CD14-positive monocyte (primary cell): ENCODE measurements around the gene GBA3. TPM values are rescaled to one million over a fixed set of nuclear protein-coding genes. Genes with fewer than 3 reads are reported as not detected.

Source experiments
- DNase-seq, 3 donors: peaks; one replicate each; pipeline ENCODE4 v3.0.0-alpha.2; 2011 to 2022
- H2AFZ ChIP-seq: 2 replicates; pipeline ENCODE4 v1.6.0; 2012; ENCODE audit warnings: mild to moderate bottlenecking, low read depth, low read length, inconsistent platforms; ENCODE audit not compliant: insufficient read depth, poor library complexity, severe bottlenecking
- H3K27ac ChIP-seq, 2 donors: 1 replicate in 1 of 2; 2 replicates in 1 of 2; pipeline ENCODE4 v1.5.1; 2012 to 2013; ENCODE audit warnings: low read length in 2 of 2, control low read depth in 1 of 2, inconsistent platforms in 1 of 2, low read depth in 1 of 2, mild to moderate bottlenecking in 1 of 2
- H3K27me3 ChIP-seq, 2 donors: one replicate each; pipeline versions ENCODE4 v1.6.0 to v1.6.1; 2011 to 2013; ENCODE audit warnings: low read length in 2 of 2; ENCODE audit not compliant: control insufficient read depth in 2 of 2, insufficient read depth in 2 of 2
- H3K36me3 ChIP-seq, 2 donors: replicated peaks in 1 of 2; 1 replicate in 1 of 2; 2 replicates in 1 of 2; pipeline versions ENCODE4 v1.5.1 to v1.6.1; 2012 to 2013; ENCODE audit warnings: low read length in 2 of 2, control low read depth in 1 of 2, inconsistent platforms in 1 of 2, mild to moderate bottlenecking in 1 of 2; ENCODE audit not compliant: insufficient read depth in 2 of 2, control insufficient read depth in 1 of 2
- H3K4me1 ChIP-seq, 2 donors: 1 replicate in 1 of 2; 2 replicates in 1 of 2; pipeline versions ENCODE4 v1.5.1 to v1.6.1; 2012 to 2013; ENCODE audit warnings: low read length in 2 of 2, control low read depth in 1 of 2, inconsistent platforms in 1 of 2, mild to moderate bottlenecking in 1 of 2, moderate library complexity in 1 of 2; ENCODE audit not compliant: insufficient read depth in 2 of 2, control insufficient read depth in 1 of 2
- H3K4me2 ChIP-seq: replicated peaks from 2 replicates; pipeline ENCODE3; 2012; ENCODE audit warnings: low read length, moderate library complexity, mild to moderate bottlenecking; ENCODE audit not compliant: poor library complexity, severe bottlenecking; ENCODE audit errors: extremely low read depth
- H3K4me3 ChIP-seq, 3 experiments: fragments of 200-600 bp in 1 of 3; sonication (generic) in 1 of 3; replicated peaks in 1 of 3; 1 replicate in 2 of 3; 2 replicates in 1 of 3; pipeline ENCODE4 v1.5.1; 2011 to 2013; ENCODE audit warnings: low read length in 3 of 3, mild to moderate bottlenecking in 3 of 3, control low read depth in 2 of 3, low read depth in 2 of 3, inconsistent platforms in 1 of 3, moderate library complexity in 1 of 3
- H3K79me2 ChIP-seq: 2 replicates; pipeline ENCODE4 v1.6.0; 2012; ENCODE audit warnings: mild to moderate bottlenecking, control low read depth, inconsistent platforms, low read length, moderate library complexity; ENCODE audit not compliant: insufficient read depth
- H3K9ac ChIP-seq: 2 replicates; pipeline ENCODE4 v1.6.0; 2017; ENCODE audit warnings: low read length, mild to moderate bottlenecking; ENCODE audit not compliant: insufficient read depth, poor library complexity, severe bottlenecking
- H3K9me3 ChIP-seq, 2 donors: replicated peaks in 1 of 2; 1 replicate in 1 of 2; 2 replicates in 1 of 2; pipeline versions ENCODE4 v1.5.1 to v1.6.1; 2012 to 2013; ENCODE audit warnings: low read length in 2 of 2, control low read depth in 1 of 2; ENCODE audit not compliant: control insufficient read depth in 1 of 2, insufficient read depth in 1 of 2
- H4K20me1 ChIP-seq: 2 replicates; pipeline ENCODE4 v1.6.0; 2012; ENCODE audit warnings: mild to moderate bottlenecking, low read length, control low read depth, moderate library complexity; ENCODE audit not compliant: insufficient read depth
- H3K27ac Mint-ChIP-seq, 7 donors: one replicate each; pipeline ENCODE4 v1.8.0; 2020; ENCODE audit warnings: mild to moderate bottlenecking in 7 of 7, mixed read lengths in 7 of 7, moderate library complexity in 6 of 7, inconsistent platforms in 2 of 7
- H3K27me3 Mint-ChIP-seq, 3 donors: one replicate each; pipeline ENCODE4 v1.8.0; 2021 to 2022; ENCODE audit warnings: low read depth in 3 of 3, mild to moderate bottlenecking in 3 of 3, mixed read lengths in 3 of 3, moderate library complexity in 3 of 3, inconsistent platforms in 1 of 3
- H3K36me3 Mint-ChIP-seq, 2 donors: one replicate each; pipeline ENCODE4 v1.8.0; 2020; ENCODE audit warnings: mixed read lengths in 2 of 2, inconsistent platforms in 1 of 2, mild to moderate bottlenecking in 1 of 2
- H3K4me1 Mint-ChIP-seq: one replicate; pipeline ENCODE4 v1.8.0; 2020; ENCODE audit warnings: mild to moderate bottlenecking, mixed read lengths
- H3K4me3 Mint-ChIP-seq, 2 donors: one replicate each; pipeline ENCODE4 v1.8.0; 2020; ENCODE audit warnings: mild to moderate bottlenecking in 2 of 2, mixed read lengths in 2 of 2, moderate library complexity in 1 of 2
- H3K9me3 Mint-ChIP-seq, 7 donors: one replicate each; pipeline ENCODE4 v1.8.0; 2020 to 2022; ENCODE audit warnings: mixed read lengths in 7 of 7, mild to moderate bottlenecking in 6 of 7, moderate library complexity in 6 of 7, inconsistent platforms in 2 of 7
- CTCF ChIP-seq: fragments of 200-600 bp; IDR thresholded peaks from one replicate; pipeline ENCODE4 v1.8.0; 2022; ENCODE audit warnings: antibody characterized with exemption, mild to moderate bottlenecking
- WGBS: methylation state at CpG from one replicate; pipeline ENCODE4 v1.1.5; 2013; ENCODE audit warnings: missing lambda C conversion rate; ENCODE audit not compliant: insufficient coverage; 5-methylcytosine and 5-hydroxymethylcytosine counted together
- intact Hi-C, 2 donors: fragments of 100-400 bp; cut with micrococcal nuclease; formaldehyde crosslinking; loops; one replicate each; pipeline versions ENCODE4 v1.15.0 to v1.15.1; 2023
- polyA plus RNA-seq, 3 donors: library from polyadenylated mRNA; depleted of rRNA in 1 of 3; unstranded in 2 of 3; stranded (reverse) in 1 of 3; fragments of 300-500 nt in 2 of 3; fragments of >200 nt in 1 of 3; fragmentation: Illumina TruSeq in 2 of 3; gene quantifications; 1 replicate in 2 of 3; 2 replicates in 1 of 3; pipeline ENCODE4 v1.2.3, GENCODE V29; 2012 to 2021

GBA3 gene
- polyA plus RNA-seq, 3 donors = not detected

GRCh38 chr4:22739968-22740367 lies 47.2 kb downstream of the GBA3 start:
- Histone ChIP-seq H3K4me2 (no peak overlapping the region), H3K4me1 (no peaks in the 10 kb centered on the region), H3K36me3 (no peaks in the 10 kb centered on the region), H3K4me3 (no peak overlapping the region), H3K79me2 (no peaks in the 10 kb centered on the region), H2AFZ (no peak overlapping the region), H3K27me3 (no peaks in the 10 kb centered on the region), H4K20me1 (no peaks in the 10 kb centered on the region), H3K27ac (no peak overlapping the region), H3K9ac (no peak overlapping the region), H3K9me3 (no peaks in the 10 kb centered on the region)
- no peaks in the 10 kb centered on the region for H3K4me1 Mint-ChIP-seq
- no peak overlapping the region for H3K4me3 Mint-ChIP-seq
- no peak for DNase-seq
- H3K27me3 Mint-ChIP-seq = peaks cover 0 to 3% (median 0%) of the 10 kb centered on the region in 3 donors
- peaks cover 0 to 4% (median 3%) of the 10 kb centered on the region in 7 donors for H3K9me3 Mint-ChIP-seq
- TF ChIP-seq CTCF = no peak
- 95% methylated on average over 3 of the region's 3 CpGs for WGBS
- intact Hi-C loops = no loop called here
- no peak overlapping the region for H3K27ac Mint-ChIP-seq
- no peaks in the 10 kb centered on the region for H3K36me3 Mint-ChIP-seq

GRCh38 chr4:22741744-22742143 lies 49.0 kb downstream of the GBA3 start:
- 100% methylated on average over 1 of the region's 3 CpGs for WGBS
- Histone ChIP-seq H3K9ac (no peak overlapping the region), H2AFZ (no peak overlapping the region), H4K20me1 (no peaks in the 10 kb centered on the region), H3K9me3 (no peaks in the 10 kb centered on the region), H3K4me3 (no peak overlapping the region), H3K4me2 (no peak overlapping the region), H3K36me3 (no peaks in the 10 kb centered on the region), H3K79me2 (no peaks in the 10 kb centered on the region), H3K27me3 (no peaks in the 10 kb centered on the region), H3K4me1 (no peaks in the 10 kb centered on the region), H3K27ac (no peak overlapping the region)
- Mint-ChIP-seq H3K4me1 (no peaks in the 10 kb centered on the region), H3K9me3 (peaks cover 0 to 4% (median 2%) of the 10 kb centered on the region in 7 donors), H3K27me3 (no peaks in the 10 kb centered on the region), H3K27ac (no peak overlapping the region), H3K4me3 (no peak overlapping the region), H3K36me3 (no peaks in the 10 kb centered on the region)
- no peak for DNase-seq
- no peak for TF ChIP-seq CTCF
- intact Hi-C loops = no loop called here
